HEK293T (cell line): Measurements from ENCODE around the gene TNRC18.

Experiments used
- ARNT ChIP-seq: fragments of 450-650 bp; IDR thresholded peaks from 2 replicates; pipeline ENCODE4 v1.6.1; 2017; ENCODE audit warnings: mild to moderate bottlenecking
- ELF4 ChIP-seq: fragments of 450-650 bp; IDR thresholded peaks from 2 replicates; pipeline ENCODE4 v1.6.1; 2017; ENCODE audit warnings: antibody characterized with exemption
- FOXA1 ChIP-seq: fragments of 450-650 bp; IDR thresholded peaks from 2 replicates; pipeline ENCODE4 v1.6.1; 2016; ENCODE audit warnings: mild to moderate bottlenecking
- FOXM1 ChIP-seq: fragments of 450-650 bp; IDR thresholded peaks from 2 replicates; pipeline ENCODE4 v1.6.1; 2017; ENCODE audit warnings: mild to moderate bottlenecking, borderline replicate concordance
- HDGF ChIP-seq: fragments of 450-650 bp; IDR thresholded peaks from 2 replicates; pipeline ENCODE4 v1.6.1; 2017; ENCODE audit warnings: antibody characterized with exemption, borderline replicate concordance
- LEF1 ChIP-seq: fragments of 450-650 bp; IDR thresholded peaks from 2 replicates; pipeline ENCODE4 v1.6.1; 2017; ENCODE audit warnings: mild to moderate bottlenecking, borderline replicate concordance
- PKNOX1 ChIP-seq: fragments of 450-650 bp; IDR thresholded peaks from 2 replicates; pipeline ENCODE4 v1.6.1; 2016
- SP1 ChIP-seq: fragments of 450-650 bp; IDR thresholded peaks from 2 replicates; pipeline ENCODE4 v1.6.1; 2017
- SUZ12 ChIP-seq: fragments of 450-650 bp; IDR thresholded peaks from 2 replicates; pipeline ENCODE4 v1.6.1; 2016; ENCODE audit warnings: mild to moderate bottlenecking
- TARDBP ChIP-seq: fragments of 450-650 bp; IDR thresholded peaks from 2 replicates; pipeline ENCODE4 v1.6.1; 2016

- no peak for TF ChIP-seq HDGF
- no peak for TF ChIP-seq ARNT
- no peak for TF ChIP-seq FOXM1
- no peak for TF ChIP-seq SUZ12
- TF ChIP-seq SP1, result no peak
- TF ChIP-seq FOXA1, result no peak
- TF ChIP-seq LEF1, result no peak
- TF ChIP-seq TARDBP, result no peak
- no peak for TF ChIP-seq ELF4
- no peak for TF ChIP-seq PKNOX1
These were observed 62.7 kb downstream of the TNRC18 start for GRCh38 chr7:5360971-5361370.
